ENCODE results near the gene SERGEF. TPM values are rescaled to one million over a fixed set of nuclear protein-coding genes. Genes with fewer than 3 reads are reported as not detected.
A peak's percentile ranks its signal among the peaks of the same experiment; 100 is the strongest.
"Not testable (repeated sequence)": the region's sequence is repeated elsewhere in the genome, so short reads cannot be mapped to it uniquely, and the experiment has no call there.

Gene SERGEF
- total and polyA plus RNA-seq, 5 donors from 2014 or later, result 40.4 to 81.5 (median 77.0) TPM

GRCh38 chr11:18011633-18012032 is 1.2 kb downstream of the SERGEF start:
- Histone ChIP-seq H3K27me3 (ENCODE audit: control insufficient read depth, insufficient read depth, low read length) (no peaks in the 10 kb centered on the region), H3K4me3 (ENCODE audit: low read depth, low read length) (peak overlapping the region; percentile 44), H3K9me3 (ENCODE audit: control insufficient read depth in 2 of 2, low read length in 2 of 2) (no peaks in the 10 kb centered on the region), H3K4me1 (ENCODE audit: control insufficient read depth, insufficient read depth, low read length, poor library complexity, severe bottlenecking) (peaks cover 19% of the 10 kb centered on the region), H3K27ac (ENCODE audit: insufficient read depth, low read length, poor library complexity, severe bottlenecking) (peak overlapping the region; percentile 88), H3K36me3 (ENCODE audit: control insufficient read depth, insufficient read depth, low read length) (peaks cover 7% of the 10 kb centered on the region)
- H3K4me1 Mint-ChIP-seq, result peaks cover 10 to 34% (median 21%) of the 10 kb centered on the region in 4 donors
- peak overlapping the region; percentile 92 to 99 (median 96) for H3K27ac Mint-ChIP-seq
- peaks cover 0 to 8% (median 0%) of the 10 kb centered on the region in 7 donors for H3K9me3 Mint-ChIP-seq
- peak overlapping the region; percentile 82 to 98 (median 97) for H3K4me3 Mint-ChIP-seq
- DNase-seq, result peak in 1 of 3 donors; percentile 18
- H3K36me3 Mint-ChIP-seq, result peaks cover 2% of the 10 kb centered on the region
- H3K27me3 Mint-ChIP-seq, result no peaks in the 10 kb centered on the region
- no peak for ATAC-seq (ENCODE audit: low read depth in 2 of 2)

GRCh38 chr11:18010977-18011586 is 1.8 kb downstream of the SERGEF start:
- Mint-ChIP-seq H3K4me1 (peaks cover 10 to 34% (median 21%) of the 10 kb centered on the region in 4 donors), H3K4me3 (peak overlapping the region; percentile 82 to 98 (median 97)), H3K9me3 (peaks cover 0 to 8% (median 0%) of the 10 kb centered on the region in 7 donors), H3K36me3 (peaks cover 5% of the 10 kb centered on the region), H3K27me3 (no peaks in the 10 kb centered on the region), H3K27ac (peak overlapping the region; percentile 60 to 96 (median 92))
- DNase-seq (peak in 1 of 3 donors; percentile 18), ATAC-seq (ENCODE audit: low read depth in 2 of 2) (no peak)
- H3K36me3 ChIP-seq (ENCODE audit: control insufficient read depth, insufficient read depth, low read length), result peaks cover 12% of the 10 kb centered on the region
- H3K27ac ChIP-seq (ENCODE audit: insufficient read depth, low read length, poor library complexity, severe bottlenecking), result peak overlapping the region; percentile 88
- no peak overlapping the region for H3K4me3 ChIP-seq (ENCODE audit: low read depth, low read length)
- no peaks in the 10 kb centered on the region for H3K9me3 ChIP-seq (ENCODE audit: control insufficient read depth in 2 of 2, low read length in 2 of 2)
- H3K27me3 ChIP-seq (ENCODE audit: control insufficient read depth, insufficient read depth, low read length), result no peaks in the 10 kb centered on the region
- H3K4me1 ChIP-seq (ENCODE audit: control insufficient read depth, insufficient read depth, low read length, poor library complexity, severe bottlenecking), result peaks cover 19% of the 10 kb centered on the region

GRCh38 chr11:18010121-18010670 is 2.7 kb downstream of the SERGEF start:
- H3K4me3 Mint-ChIP-seq, result peak overlapping the region in 3 of 4 donors; percentile 39 to 82 (median 45)
- peaks cover 19% of the 10 kb centered on the region for H3K4me1 ChIP-seq (ENCODE audit: control insufficient read depth, insufficient read depth, low read length, poor library complexity, severe bottlenecking)
- peaks cover 10 to 34% (median 23%) of the 10 kb centered on the region in 4 donors for H3K4me1 Mint-ChIP-seq
- DNase-seq (peak in 2 of 3 donors; percentile 9 to 32), ATAC-seq (ENCODE audit: low read depth in 2 of 2) (no peak)
- peak overlapping the region; percentile 29 to 96 (median 92) for H3K27ac Mint-ChIP-seq
- no peak overlapping the region for H3K4me3 ChIP-seq (ENCODE audit: low read depth, low read length)
- H3K9me3 Mint-ChIP-seq, result peaks cover 0 to 8% (median 0%) of the 10 kb centered on the region in 7 donors
- H3K27ac ChIP-seq (ENCODE audit: insufficient read depth, low read length, poor library complexity, severe bottlenecking), result peak overlapping the region; percentile 20
- no peaks in the 10 kb centered on the region for H3K9me3 ChIP-seq (ENCODE audit: control insufficient read depth in 2 of 2, low read length in 2 of 2)
- H3K36me3 Mint-ChIP-seq, result peaks cover 12% of the 10 kb centered on the region
- H3K27me3 Mint-ChIP-seq, result no peaks in the 10 kb centered on the region
- no peaks in the 10 kb centered on the region for H3K27me3 ChIP-seq (ENCODE audit: control insufficient read depth, insufficient read depth, low read length)
- peaks cover 21% of the 10 kb centered on the region for H3K36me3 ChIP-seq (ENCODE audit: control insufficient read depth, insufficient read depth, low read length)

- Mint-ChIP-seq H3K36me3 (peaks cover 51% of the 10 kb centered on the region), H3K4me3 (no peak overlapping the region), H3K27me3 (no peaks in the 10 kb centered on the region), H3K27ac (peak overlapping the region in 1 of 3 donors; percentile 15), H3K4me1 (peaks cover 4 to 9% (median 6%) of the 10 kb centered on the region in 4 donors), H3K9me3 (no peaks in the 10 kb centered on the region)
- DNase-seq (no peak), ATAC-seq (ENCODE audit: low read depth in 2 of 2) (no peak)
- no peak overlapping the region for H3K27ac ChIP-seq (ENCODE audit: insufficient read depth, low read length, poor library complexity, severe bottlenecking)
- H3K27me3 ChIP-seq (ENCODE audit: control insufficient read depth, insufficient read depth, low read length), result no peaks in the 10 kb centered on the region
- no peaks in the 10 kb centered on the region for H3K4me1 ChIP-seq (ENCODE audit: control insufficient read depth, insufficient read depth, low read length, poor library complexity, severe bottlenecking)
- H3K4me3 ChIP-seq (ENCODE audit: low read depth, low read length), result no peak overlapping the region
- no peaks in the 10 kb centered on the region for H3K9me3 ChIP-seq (ENCODE audit: control insufficient read depth in 2 of 2, low read length in 2 of 2)
- peaks cover 65% of the 10 kb centered on the region for H3K36me3 ChIP-seq (ENCODE audit: control insufficient read depth, insufficient read depth, low read length)
Observed at GRCh38 chr11:18005376-18006129, 7.3 kb downstream of the SERGEF start.

DNA sequence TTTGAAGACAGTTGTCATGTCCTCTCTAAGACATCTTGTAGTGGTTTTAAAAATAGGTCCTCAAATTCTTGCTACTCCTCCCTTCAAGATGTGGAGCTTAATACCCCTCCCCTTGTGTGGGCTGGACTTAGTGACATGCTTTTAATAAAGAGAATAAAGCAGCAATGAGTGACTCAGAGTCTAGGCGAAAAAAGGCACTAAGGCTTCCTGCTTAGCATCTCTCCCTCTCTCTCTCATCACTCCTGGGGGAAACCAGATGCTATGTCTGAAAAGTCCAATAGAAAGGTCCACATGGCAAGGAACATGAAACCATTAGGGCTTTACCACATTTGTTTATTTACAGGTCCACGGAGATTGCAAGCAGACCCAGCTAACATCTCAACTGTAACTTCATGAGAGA is 11.7 kb downstream of the SERGEF start:
- Mint-ChIP-seq H3K27ac (no peak overlapping the region), H3K9me3 (no peaks in the 10 kb centered on the region), H3K36me3 (peaks cover 71% of the 10 kb centered on the region), H3K4me1 (peaks cover 10 to 19% (median 15%) of the 10 kb centered on the region in 4 donors), H3K27me3 (no peaks in the 10 kb centered on the region), H3K4me3 (no peak overlapping the region)
- Histone ChIP-seq H3K9me3 (ENCODE audit: control insufficient read depth in 2 of 2, low read length in 2 of 2) (no peaks in the 10 kb centered on the region), H3K27me3 (ENCODE audit: control insufficient read depth, insufficient read depth, low read length) (no peaks in the 10 kb centered on the region), H3K4me3 (ENCODE audit: low read depth, low read length) (no peak overlapping the region), H3K4me1 (ENCODE audit: control insufficient read depth, insufficient read depth, low read length, poor library complexity, severe bottlenecking) (no peaks in the 10 kb centered on the region), H3K27ac (ENCODE audit: insufficient read depth, low read length, poor library complexity, severe bottlenecking) (no peak overlapping the region), H3K36me3 (ENCODE audit: control insufficient read depth, insufficient read depth, low read length) (peaks cover 85% of the 10 kb centered on the region)
- ATAC-seq (ENCODE audit: low read depth in 2 of 2) (no peak), DNase-seq (no peak)

GRCh38 chr11:18000760-18001159 is 12.1 kb downstream of the SERGEF start:
- no peak for ATAC-seq (ENCODE audit: low read depth in 2 of 2)
- DNase-seq, result no peak
- peaks cover 74% of the 10 kb centered on the region for H3K36me3 Mint-ChIP-seq
- Histone ChIP-seq H3K27me3 (ENCODE audit: control insufficient read depth, insufficient read depth, low read length) (no peaks in the 10 kb centered on the region), H3K4me3 (ENCODE audit: low read depth, low read length) (no peak overlapping the region), H3K36me3 (ENCODE audit: control insufficient read depth, insufficient read depth, low read length) (peaks cover 86% of the 10 kb centered on the region), H3K27ac (ENCODE audit: insufficient read depth, low read length, poor library complexity, severe bottlenecking) (no peak overlapping the region), H3K4me1 (ENCODE audit: control insufficient read depth, insufficient read depth, low read length, poor library complexity, severe bottlenecking) (no peaks in the 10 kb centered on the region), H3K9me3 (ENCODE audit: control insufficient read depth in 2 of 2, low read length in 2 of 2) (no peaks in the 10 kb centered on the region)
- H3K4me1 Mint-ChIP-seq, result peaks cover 13 to 19% (median 15%) of the 10 kb centered on the region in 4 donors
- no peak overlapping the region for H3K27ac Mint-ChIP-seq
- H3K4me3 Mint-ChIP-seq, result no peak overlapping the region
- H3K9me3 Mint-ChIP-seq, result no peaks in the 10 kb centered on the region
- H3K27me3 Mint-ChIP-seq, result no peaks in the 10 kb centered on the region

- H3K4me3 Mint-ChIP-seq; H3K27ac Mint-ChIP-seq; DNase-seq; H3K27ac ChIP-seq (ENCODE audit: insufficient read depth, low read length, poor library complexity, severe bottlenecking); H3K27me3 ChIP-seq (ENCODE audit: control insufficient read depth, insufficient read depth, low read length); H3K9me3 Mint-ChIP-seq; ATAC-seq (ENCODE audit: low read depth in 2 of 2); H3K9me3 ChIP-seq (ENCODE audit: control insufficient read depth in 2 of 2, low read length in 2 of 2); H3K4me1 ChIP-seq (ENCODE audit: control insufficient read depth, insufficient read depth, low read length, poor library complexity, severe bottlenecking); H3K4me3 ChIP-seq (ENCODE audit: low read depth, low read length); H3K27me3 Mint-ChIP-seq: not testable (repeated sequence)
- Mint-ChIP-seq H3K36me3 (peaks cover 74% of the 10 kb centered on the region), H3K4me1 (peaks cover 10 to 19% (median 13%) of the 10 kb centered on the region in 4 donors)
- peaks cover 86% of the 10 kb centered on the region for H3K36me3 ChIP-seq (ENCODE audit: control insufficient read depth, insufficient read depth, low read length)
Observed at GRCh38 chr11:18000128-18000527, 12.7 kb downstream of the SERGEF start.
